Tongue (tissue), 2 donors: ENCODE results near the gene SLC16A12. TPM values are rescaled to one million over a fixed set of nuclear protein-coding genes. Genes with fewer than 3 reads are reported as not detected.
A peak's percentile ranks its signal among the peaks of the same experiment; 100 is the strongest.
"Not testable (repeated sequence)": the region's sequence is repeated elsewhere in the genome, so short reads cannot be mapped to it uniquely, and the experiment has no call there.

Experiments used
- DNase-seq: peaks from one replicate; pipeline ENCODE4 v3.0.0-alpha.2; 2015
- total RNA-seq: library from RNA; depleted of rRNA; stranded (reverse); fragments of >200 nt; gene quantifications from one replicate; pipeline ENCODE4 v1.2.3, GENCODE V29; 2014

Gene SLC16A12
- total RNA-seq, 1 donor from 2014 or later = 3.1 TPM

GRCh38 chr10:89416465-89416864, 118.9 kb downstream of the SLC16A12 start:
- DNase-seq = no peak

DNA sequence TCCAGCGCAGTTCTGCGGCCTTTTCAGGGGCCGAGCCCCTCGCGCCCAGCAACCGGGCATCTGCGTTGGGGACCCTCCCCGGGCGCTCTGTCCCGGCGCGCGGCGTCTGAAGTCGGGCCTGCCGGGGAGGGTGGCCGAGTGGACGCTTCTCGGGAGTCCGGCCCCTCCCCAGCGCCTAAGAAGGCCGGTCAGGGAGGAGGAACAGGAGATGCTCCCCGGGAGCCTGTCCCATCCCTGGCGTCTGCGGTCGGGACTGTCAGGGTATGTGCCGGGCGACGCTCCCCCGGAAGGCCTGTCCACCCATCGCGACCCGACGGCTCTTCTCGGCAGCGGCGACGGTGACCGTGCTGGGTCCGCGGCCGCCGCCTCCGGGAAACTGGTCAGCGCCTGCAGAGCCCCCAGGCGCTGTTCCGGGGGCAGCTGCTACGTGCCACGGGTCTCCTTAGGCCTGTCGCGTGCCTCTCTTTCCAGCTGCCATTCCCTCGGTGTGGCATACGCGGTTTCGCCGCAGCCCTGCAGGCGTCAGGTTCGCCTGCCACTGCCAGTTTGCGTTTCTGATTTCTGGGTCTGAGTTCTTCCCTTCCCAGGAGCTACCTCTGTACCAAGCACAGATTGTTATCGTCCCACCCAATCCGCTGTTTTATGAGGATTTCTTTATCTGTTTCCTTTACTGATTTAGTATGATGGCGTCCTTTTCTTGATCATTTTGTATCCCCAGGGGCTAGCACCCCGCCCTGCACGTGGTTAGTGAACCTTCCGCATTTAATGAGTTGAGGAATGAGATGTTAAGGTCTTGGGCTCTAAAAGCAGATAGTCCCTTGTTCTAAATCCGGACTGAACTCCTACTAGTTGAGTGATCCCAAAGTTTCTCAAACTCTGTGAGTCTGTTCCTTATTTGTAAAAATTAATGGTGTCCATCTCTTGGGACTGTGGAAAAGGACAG, 120.2 kb downstream of the SLC16A12 start:
- peak; percentile 71 for DNase-seq

GRCh38 chr10:89414146-89414878, 121.1 kb downstream of the SLC16A12 start, which contains the start of gene IFIT5:
IFIT5 (plus strand) TSS chr10:89414568; CDS start chr10:89414799, 231 bp downstream.
- DNase-seq = peak; percentile 90

GRCh38 chr10:89413398-89413912, 121.9 kb downstream of the SLC16A12 start:
- no peak for DNase-seq

- not testable (repeated sequence) for DNase-seq
Measured at GRCh38 chr10:89412276-89412675, 123.1 kb downstream of the SLC16A12 start.

DNA sequence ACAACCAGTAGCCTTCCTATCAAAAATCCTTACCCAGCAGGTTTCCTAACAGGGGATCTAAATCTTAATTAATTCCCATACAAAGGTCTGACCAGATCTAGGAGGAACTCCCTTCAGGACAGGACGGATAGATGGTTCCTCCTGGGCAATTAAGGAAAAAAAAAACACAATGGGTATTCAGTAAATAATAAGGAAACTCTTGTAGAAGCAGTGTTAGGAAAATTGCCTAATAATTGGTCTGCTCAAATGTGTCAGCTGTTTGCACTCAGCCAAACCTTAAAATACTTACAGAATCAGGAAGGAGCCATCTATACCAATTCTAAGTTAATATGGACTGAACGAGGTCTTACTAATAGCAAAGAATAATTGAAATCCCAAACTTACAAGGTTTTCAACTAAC, 124.3 kb downstream of the SLC16A12 start:
- not testable (repeated sequence) for DNase-seq

GRCh38 chr10:89410551-89410950, 124.8 kb downstream of the SLC16A12 start:
- not testable (repeated sequence) for DNase-seq

DNA sequence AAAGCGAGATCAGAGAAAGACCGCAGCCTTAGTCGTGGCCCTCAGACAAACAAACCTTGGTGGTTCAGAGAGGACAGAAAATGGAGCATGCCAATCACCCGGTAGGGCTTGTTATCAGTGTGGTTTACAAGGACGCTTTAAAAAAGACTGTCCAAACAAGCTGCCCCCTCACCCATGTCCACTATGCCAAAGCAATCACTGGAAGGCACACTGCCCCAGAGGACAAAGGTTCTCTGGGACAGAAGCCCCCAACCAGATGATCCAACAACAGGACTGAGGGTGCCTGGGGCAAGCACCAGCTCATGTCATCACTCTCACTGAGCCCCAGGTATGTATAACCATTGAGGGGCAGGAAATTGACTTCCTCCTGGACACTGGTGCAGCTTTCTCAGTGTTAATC, 126.1 kb downstream of the SLC16A12 start:
- not testable (repeated sequence) for DNase-seq

DNA sequence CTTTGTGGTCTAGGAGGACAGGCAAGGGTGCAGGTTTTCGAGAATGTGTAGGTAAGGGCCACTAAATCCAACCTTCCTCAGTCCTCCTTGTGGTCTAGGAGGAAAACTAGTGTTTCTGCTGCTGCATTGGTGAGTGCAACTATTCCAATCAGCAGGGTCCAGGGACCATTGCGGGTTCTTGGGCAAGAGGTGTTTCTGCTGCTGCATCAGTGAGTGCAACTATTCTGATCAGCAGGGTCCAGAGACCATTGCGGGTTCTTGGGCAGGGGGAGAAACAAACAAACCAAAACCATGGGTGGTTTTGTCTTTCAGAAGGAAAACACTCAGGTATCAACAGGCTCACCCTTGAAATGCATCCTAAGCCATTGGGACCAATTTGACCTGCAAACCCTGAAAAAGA, 127.6 kb downstream of the SLC16A12 start:
- DNase-seq = not testable (repeated sequence)

GRCh38 chr10:89406178-89406577, 129.2 kb downstream of the SLC16A12 start:
- not testable (repeated sequence) for DNase-seq

DNA sequence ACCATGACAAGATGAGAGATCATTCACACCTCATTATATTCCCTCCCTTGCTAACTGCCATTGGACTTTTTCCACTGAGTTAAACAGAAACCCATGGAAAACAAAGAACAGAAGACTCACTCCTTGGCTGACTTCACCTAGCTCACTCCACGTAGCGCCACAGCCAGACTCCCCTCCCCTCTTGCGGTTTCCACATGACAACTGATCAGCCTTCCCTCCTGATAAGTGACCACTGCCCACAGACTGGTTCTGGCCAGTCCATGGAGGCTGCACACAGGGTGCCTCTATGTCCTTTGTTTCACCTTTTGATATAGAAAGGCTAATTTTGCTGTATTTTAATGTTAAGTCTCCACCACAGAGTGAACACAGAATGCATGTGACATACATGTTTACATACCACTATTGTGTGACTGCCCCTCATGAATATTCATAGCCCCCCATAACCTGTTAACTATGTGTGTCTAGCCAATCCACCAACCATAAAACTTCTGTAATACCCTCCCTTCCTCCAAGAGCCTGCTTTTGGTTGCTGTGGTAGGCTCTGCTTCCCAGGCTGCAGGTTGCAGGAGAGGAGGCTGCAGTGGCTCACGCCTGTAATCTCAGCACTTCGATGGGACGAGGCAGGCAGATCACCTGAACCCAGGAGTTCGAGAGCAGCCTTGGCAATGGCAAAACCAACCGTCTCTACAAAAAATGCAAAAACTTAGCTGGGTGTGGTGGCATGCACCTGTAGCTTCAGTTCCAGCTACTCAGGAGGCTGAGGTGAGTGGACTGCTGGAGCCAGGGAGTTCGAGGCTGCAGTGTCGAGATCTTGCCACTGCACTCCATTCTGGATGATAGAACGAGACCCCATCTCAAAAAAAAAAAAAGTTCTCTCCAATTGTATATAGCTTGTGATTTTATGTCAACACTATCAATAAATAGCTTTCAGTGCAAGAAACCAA, 131.0 kb downstream of the SLC16A12 start:
- DNase-seq = no peak

DNA sequence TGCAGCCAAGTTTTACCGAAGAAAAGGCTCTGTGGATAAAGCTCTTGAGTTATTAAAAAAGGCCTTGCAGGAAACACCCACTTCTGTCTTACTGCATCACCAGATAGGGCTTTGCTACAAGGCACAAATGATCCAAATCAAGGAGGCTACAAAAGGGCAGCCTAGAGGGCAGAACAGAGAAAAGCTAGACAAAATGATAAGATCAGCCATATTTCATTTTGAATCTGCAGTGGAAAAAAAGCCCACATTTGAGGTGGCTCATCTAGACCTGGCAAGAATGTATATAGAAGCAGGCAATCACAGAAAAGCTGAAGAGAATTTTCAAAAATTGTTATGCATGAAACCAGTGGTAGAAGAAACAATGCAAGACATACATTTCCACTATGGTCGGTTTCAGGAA, 132.4 kb downstream of the SLC16A12 start:
- no peak for DNase-seq

DNA sequence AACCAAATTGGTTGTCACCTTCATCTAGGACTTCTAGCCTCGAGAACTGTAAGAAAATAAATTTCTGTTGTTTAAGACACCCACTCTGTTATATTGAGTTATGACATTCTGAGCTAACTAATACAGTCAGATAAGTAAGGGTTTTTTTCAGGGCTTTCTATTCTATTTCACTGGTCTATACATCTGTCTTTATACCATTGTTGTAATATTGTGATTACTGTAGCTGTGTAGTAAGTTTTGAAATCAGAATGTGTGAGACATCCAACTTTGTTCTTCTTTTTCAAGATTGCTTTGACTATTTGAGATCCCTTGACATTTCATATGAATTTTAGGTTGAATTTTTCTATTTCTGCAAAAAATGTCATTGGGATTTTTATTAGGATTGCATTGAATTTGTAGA, 135.4 kb downstream of the SLC16A12 start:
- DNase-seq = no peak

DNA sequence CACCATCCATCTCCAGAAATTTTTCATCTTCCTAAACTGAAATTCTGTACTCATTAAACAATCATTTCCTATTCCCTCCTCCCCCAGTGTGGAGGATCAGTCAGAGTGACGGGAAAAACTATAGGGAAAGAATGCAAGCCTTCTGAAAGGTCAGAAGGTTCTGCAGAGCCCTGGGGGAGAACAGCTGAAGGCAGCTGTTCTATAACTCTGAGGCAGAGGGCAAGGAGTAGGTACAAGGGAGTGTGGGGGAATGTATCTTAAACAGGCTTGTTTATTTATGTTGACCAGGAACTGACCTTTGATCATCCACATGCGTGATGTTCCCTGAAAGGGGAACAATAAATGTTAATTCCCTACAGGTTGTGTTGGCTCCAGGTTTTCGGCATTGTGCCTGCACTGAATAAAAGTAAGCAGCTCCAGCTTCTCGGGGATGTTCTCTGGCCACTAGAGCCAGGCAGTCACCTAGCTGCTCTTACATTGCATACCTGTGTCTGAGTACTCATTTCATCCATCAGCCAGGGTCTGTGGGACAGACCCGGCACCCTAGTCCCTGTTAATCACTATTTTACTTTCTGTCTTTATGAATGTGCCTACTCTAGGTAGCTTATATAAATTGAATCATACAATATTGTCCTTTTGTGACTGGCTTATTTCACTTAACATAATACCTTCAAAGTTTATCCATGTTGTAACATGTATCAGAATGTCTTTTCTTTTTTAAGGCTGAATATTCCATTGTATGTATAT, 137.2 kb downstream of the SLC16A12 start:
- DNase-seq = peak; percentile 52

- no peak for DNase-seq
Measured at GRCh38 chr10:89395141-89395540, 140.3 kb downstream of the SLC16A12 start.

DNA sequence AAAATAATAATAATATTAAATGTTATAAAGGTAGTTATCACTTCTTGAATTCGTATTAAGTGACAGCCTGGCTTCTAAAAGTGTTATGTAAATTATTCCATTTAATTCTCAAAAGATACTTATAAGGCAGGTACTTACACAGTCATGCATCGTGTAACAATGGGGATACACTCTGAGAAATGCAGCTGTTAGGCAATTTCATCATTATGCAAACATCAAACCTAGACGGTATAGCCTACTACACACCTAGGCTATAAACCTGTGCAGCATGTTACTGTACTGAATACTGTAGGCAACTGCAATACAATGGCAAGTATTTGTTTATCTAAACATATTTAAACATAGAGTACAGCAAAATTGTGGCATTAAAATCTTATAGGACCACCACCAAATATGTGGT, 141.5 kb downstream of the SLC16A12 start:
- DNase-seq = no peak

- DNase-seq = peak; percentile 44
Measured at GRCh38 chr10:89392974-89393373, 142.4 kb downstream of the SLC16A12 start.

- DNase-seq = peak; percentile 93
Measured at GRCh38 chr10:89391907-89392756, 143.3 kb downstream of the SLC16A12 start, which contains the start of gene IFIT1. IFIT1 (plus strand) TSS chr10:89392623; CDS start chr10:89392713, 90 bp downstream.

GRCh38 chr10:89391226-89391576, 144.2 kb downstream of the SLC16A12 start:
- DNase-seq = not testable (repeated sequence)
